T1000 (cell line): Measurements from ENCODE around the gene PSAPL1.

Experiments
- DNase-seq: peaks from one replicate; lab custom pipeline; 2025; ENCODE audit warnings: mixed read lengths; lab: John Stamatoyannopoulos, UW

PSAPL1 gene

DNA sequence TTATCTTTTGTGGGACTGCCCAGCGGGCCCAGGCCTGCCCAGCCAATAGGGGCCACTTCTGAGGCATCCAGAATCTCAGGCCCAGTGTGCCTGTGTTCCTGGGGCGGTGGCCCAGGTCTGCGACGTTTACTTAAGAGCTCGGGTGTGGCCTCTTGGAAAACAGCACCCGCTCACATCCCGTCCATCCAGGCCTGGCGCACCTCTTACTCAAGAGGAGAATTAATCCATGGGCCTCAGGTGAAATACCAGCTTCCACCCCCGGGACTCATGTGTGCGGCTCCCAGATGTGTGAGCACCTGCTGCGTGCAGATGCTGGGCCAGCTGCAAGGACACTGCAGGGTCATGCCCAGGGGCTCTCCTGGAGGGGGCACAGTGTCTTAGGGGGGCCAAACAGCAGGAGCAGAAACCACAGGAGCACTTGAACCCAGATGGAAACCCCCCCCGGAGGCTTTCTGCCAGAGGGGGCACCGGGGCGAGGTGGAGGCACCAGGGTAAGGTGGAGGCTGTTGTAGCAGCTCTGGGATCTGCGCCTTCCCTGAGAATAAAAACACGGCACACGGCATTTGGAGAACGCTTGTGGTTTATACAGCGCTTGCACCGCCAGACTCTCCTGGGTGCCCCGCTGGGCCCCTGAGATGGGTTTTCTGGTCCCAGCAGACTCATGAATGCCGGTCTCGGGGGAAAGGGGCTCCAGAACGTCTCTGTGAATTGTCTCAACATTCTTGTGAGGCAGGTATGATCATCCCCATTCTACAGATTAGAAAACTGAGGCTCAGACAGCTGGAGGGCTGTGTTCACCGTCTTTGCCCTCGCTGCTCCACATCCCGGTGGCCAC lies 2.8 kb downstream of the PSAPL1 start:
- no peak for DNase-seq

DNA sequence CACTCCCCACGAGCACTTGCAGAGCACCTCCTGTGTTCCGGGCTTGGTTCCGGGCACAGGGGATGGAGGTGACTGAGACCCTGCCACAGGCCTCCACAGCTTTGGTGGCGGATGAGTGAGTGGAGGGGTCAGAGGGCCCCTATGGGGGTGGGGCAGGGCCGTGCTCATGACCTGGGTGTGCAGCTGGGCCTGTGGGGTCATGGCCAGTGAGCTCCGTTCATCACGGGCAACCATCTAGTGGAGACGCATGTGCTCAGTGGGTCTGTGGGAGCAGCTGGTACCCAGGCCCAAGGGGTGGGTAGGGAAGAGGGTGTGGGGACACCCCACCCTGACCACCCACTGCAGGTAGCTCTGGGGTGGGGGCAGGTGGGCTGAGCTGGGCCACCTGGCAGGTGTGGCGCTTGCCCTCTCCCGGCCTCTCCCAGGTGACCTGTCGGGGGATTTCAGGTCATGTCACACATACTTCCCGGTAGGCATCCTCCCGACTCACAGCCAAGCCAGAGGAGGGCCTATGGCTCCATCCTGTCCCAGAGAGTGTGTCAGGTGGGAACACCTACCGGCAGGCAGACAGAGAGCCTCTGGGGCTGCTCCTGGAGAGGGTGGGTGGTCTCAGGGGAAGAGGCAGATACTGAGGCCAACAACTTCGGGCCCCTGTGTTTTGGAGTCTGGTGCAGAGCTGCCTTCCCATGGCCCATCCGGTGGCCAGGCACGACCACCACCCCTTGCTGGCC lies 3.6 kb downstream of the PSAPL1 start:
- no peak for DNase-seq

DNA sequence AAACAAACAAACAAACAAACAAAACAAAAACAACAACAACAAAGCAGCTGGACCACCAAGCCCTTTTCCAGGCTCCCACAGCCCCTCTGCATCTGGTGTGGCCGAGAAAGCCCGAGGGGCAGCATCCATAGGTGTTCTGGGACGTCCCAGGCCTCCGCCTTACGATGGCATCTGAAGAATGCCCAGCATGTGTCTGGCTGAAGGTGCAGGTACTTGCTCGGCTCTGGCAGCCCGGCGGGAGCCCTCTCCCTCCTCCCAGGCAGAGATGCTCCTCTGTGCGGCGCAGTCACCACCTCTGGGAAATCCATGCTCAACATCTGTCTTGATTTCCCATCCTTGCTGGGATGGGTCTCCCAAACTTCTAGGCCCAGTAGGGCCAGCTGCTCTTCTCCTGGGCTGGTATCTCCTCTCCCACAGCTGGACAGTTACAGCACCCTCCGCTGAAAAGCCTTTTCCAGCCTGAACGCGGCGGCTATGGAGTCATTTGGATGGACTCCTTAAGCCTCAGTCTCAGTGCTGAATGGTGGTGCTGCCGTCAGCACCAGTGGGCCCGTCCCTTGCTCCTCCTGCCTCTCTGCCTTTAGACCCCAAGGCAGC lies 4.3 kb downstream of the PSAPL1 start:
- no peak for DNase-seq

DNA sequence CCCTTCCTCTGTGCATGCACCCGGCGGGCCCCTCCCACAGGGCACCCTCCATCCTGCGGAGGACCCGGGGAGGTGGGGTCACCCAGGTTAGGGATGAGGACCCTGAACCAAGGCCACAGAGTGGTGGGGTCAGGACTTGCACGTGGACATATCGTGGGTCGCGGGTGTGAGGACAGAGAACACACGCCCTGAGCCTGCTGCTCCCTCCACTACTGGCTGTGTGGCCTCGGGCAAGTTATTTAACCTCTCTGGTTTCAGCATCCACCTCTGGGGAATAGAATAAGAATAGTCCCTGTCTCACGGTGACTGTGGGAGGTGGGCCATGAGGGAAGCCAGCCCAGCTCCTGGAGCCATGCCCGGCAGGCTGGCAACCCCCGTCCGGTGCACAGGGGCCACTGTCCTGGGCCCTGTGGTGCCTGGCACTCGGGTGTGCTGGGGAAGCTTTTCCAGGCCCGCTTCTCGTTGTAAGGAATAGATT lies 5.1 kb downstream of the PSAPL1 start:
- DNase-seq, result no peak

DNA sequence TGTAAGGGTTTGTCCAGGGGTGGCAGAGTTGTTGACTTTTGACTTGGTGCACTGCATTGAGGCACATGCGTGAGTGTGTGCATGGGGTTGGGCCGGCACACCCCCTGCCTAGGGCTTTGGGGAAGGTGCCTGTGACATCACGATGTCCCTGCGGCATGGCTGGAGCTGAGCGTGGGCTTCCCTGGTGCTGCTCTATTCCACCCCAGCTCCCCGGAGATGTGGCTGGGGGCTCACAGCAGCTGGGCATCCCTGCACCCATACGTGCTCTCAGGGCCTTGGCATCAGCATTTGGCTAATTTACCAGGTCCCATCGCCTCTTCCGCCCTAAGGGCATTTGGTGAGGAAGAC lies 5.7 kb downstream of the PSAPL1 start:
- no peak for DNase-seq

DNA sequence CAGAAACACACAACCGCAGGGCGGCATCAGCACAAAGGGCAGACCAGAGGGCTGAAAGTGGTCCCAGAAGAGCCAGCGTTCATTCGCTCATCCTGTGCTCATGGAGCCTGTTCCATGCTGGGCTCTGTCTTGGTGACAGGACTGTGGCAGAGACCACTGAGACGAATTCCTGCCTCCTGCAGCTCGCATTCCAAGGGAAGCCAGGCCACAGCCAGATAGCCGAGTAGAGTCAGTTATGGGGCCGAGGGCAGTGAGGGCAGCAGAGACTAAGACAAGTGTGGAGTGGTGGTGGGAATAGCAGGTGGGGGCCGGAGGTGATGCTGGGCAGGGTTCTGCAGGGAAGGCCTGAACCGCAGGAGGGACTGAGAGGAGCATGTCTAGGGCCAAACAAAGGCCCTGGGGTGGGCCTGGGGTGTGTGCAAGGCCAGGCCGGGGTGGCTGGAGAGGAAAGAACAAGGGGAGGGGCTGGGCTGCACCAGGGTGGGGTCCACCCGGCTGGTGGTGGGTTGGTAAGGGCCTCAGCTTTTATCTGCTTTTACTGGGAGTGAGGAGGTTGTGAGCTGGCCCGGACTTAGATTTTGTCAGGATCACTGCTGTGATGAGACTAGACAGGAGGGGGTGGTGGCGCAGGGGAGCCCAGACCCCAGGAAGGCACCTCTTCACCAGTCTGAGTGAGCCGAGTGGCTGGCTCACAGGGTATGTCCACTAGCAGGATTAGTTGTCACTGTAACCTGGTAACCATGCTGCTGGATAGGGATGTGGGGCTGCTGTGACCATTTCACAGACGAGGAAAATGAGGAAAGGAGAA lies 6.3 kb downstream of the PSAPL1 start:
- no peak for DNase-seq

DNA sequence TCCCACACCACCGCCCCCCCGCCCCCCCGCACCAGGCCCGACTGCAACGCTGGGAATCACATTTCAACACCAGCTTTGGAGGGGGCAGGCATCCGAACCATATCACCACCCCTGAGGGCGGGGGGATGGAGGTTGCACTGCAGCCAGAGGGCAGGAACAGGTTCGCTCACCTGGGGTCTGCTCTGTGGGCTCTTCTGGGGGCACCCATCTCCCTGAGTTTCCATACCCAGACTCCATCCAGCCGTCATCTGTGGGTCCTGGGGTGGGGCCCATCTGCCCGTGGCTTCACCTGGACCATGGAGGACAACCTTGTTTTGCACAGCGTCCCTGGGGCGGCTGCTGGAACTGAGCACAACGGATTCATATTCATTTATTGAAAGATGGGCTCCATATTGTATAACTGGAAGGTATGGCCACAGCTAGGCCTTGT lies 6.9 kb downstream of the PSAPL1 start:
- no peak for DNase-seq

DNA sequence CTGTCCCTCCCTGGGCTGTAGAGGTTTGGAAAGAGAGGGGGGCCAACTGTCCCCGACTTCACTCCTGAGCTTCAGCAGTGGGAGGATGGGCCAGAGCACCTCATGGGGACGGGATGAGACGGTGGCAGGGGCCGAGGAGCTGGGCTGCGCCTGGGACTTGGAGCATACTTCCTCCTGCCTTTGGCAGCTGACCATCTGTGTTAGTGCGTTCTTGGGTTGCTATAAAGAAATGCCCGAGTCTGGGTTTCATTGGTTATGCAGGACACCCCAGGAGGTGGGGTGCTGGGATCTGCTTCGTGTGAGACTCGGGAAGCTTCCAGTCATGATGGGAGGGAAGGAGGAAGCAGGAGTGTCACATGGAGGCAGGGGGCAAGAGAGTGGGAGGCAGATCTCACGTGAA lies 7.4 kb downstream of the PSAPL1 start:
- DNase-seq, result no peak

DNA sequence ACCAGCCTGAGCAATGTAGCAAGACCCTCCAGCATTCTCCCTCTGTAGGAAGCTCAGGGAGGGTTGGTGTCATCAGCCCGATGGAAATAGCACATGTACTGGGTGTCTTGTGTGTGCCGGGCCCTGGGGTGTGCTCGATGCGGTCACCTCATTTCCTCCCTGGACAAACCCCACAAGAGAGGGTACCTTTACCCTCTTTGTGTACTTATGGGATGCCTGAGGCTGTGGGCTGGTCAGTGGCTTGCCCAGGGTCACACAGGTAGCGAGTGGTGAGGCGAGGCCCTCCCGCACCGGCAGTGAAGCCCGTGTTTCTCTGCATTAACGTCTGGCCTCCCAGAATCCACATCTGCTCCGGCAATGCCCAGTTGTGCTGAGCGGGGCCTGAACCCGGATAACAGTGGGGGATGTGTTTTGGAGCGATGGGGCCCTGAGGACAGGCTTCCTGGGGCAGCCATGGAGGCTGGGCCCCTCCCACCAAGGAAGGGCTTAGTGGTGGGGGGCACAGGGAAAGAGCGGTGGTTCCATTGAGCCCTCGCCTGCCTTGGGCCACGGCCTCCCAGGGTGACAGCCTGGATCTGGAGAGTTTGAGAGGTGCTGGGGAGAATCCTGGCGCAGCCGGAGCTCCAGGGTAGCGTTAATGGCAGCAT lies 8.1 kb downstream of the PSAPL1 start:
- DNase-seq, result no peak

DNA sequence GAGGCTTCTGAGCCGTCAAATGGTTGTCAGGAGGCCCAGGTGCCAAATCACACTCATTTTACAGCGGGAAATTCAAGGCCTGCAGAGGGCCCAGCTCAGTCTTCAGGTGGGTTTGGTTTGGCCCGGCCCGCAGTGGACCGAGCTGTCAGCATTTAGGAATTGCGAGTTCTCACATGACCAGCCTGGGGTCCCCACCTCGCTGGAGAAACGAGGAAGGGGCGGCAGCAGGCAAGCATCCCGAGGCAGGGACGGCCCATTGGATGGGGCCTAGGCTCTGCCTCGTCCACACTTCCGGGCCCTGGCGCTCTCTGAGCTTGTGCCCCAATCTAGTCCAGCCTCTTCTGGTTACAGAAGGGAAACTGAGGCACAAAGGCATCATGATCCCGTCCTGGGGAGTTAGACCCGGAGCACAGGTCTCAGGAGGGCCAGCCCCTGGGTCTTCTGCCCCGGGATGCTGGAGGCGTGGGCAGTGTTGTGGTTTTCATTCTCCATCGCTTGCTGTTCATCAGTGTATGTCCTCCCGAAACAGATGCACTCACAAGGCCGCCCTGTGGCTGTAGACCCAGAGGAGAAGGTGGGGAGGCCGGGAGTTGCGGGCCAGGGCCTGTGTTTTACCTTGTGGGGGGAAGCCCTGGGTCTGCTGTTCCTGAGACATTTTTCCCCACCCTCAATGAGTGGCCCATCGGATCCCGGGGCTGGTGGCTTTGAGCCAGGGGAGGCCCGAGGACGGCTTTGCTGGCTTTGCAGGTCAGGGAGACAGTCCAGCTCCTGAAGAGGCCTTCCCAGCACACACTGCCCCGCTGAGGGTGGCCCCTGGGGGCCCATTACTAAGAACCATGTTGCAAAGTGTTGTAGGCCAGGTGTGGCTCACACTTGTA lies 8.9 kb downstream of the PSAPL1 start:
- DNase-seq, result no peak

DNA sequence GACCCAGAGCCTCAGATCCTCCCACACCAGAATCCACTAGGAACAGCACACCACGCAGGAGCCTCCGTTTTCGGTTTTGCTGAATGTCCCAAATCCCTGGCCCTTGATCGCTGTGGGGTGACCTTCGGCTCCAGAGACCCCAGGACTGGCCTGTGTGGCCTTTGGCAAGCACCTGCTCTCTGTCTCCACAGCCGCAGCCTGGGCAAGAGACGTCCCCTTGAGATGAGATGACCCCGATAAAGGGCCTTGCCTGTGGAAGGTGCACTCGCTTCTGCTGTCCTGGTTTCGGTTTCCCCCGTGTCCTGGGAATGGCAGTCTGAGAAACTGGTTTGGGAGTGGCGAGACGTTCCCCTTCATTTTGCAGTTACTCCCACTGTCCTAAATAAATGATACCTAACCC lies 9.6 kb downstream of the PSAPL1 start:
- DNase-seq, result no peak

DNA sequence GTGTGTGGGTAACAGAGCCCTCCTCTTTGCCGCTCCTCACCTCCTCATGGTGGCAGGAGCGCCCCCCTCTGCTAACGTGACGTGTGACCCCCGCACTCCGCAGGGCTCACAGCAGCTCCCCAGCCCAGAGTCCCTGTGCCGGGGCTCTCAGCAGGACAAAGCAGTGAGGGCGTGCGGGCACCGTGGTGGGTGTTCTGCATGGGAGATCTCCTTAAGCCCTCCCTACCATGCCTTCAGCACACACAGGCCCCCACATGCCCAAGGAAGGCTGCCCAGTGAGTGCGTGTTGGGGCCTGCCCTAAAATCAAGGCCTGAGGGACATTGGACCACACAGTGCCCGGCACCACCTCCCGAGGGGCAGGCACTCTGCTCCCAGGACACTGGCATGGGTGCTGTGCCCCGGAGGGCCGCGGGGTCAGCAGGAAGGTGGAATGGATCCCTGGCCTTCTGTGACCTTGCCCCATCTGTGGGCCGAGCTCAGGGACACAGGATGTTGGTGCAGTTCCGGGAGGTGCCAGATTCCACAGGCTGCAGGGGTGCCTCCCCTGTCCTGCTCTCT lies 10.1 kb downstream of the PSAPL1 start:
- no peak for DNase-seq

DNA sequence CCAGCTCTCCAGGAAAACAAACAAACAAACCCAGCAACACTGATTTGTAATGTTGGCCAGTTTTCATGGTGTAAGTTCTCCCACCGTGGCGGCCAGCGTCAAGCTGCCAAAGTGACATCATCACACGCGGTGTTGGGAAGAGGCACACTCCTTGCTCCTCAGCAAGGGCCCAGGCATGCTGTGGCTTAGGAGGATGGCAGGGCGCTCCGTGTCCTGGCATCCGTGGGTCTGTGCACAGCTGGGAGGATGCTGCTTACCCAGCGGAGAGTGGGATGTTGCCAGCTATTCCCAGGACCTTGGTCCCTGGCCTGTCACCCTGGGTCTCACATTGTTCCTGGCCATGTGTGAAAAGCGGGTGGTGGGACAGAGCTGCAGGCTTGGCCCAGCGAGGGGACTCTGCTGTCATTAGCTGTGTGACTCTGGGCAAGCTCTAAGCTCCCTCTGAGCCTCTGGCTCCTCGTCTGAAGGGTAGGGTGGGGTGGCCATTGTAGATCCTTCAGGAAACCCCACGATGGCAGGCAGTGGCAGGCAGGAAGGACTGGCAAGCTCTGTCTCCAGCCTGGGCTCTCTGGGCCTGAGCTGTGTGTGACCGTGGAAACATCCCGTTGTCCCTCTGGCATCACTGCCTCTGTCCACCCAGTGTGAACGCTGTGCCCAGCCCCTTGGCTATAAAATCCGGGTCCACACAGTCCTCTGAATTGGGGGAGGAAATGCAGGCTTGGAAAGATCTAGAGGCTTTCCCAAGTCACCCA lies 10.8 kb downstream of the PSAPL1 start:
- no peak for DNase-seq

DNA sequence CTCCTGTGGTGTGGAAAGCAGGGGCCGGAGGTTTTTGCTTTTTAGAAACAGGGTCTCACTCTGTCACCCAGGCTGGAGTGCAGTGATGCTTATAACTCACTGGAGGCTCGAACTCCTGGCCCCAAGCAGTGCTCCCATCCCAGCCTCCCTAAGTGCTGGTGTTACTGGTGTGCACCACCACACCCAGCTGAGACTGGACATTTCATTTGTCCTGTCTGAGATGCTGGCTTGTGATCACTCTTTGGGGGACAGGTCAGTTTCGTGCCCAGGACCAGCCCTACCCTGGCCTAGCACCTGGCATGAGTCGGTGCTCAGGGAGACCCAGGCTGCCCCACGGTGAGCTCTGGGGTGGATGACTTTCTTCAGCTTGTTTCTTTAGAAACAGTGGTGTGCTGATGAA lies 11.3 kb downstream of the PSAPL1 start:
- DNase-seq, result no peak

DNA sequence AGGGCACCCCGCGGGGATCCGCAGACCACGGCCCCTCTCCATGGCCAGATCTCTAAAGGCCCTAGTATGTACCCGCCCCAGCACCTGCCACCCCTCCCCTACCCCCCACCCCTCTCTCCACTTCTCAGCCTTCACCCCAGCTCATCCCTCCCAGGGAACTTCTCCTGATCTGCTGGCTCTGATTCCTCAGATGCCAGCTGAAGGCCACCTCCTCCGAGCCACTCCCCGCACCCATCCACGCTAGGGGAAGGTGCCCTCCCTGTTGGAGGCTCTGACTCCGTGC lies 11.9 kb downstream of the PSAPL1 start:
- no peak for DNase-seq

DNA sequence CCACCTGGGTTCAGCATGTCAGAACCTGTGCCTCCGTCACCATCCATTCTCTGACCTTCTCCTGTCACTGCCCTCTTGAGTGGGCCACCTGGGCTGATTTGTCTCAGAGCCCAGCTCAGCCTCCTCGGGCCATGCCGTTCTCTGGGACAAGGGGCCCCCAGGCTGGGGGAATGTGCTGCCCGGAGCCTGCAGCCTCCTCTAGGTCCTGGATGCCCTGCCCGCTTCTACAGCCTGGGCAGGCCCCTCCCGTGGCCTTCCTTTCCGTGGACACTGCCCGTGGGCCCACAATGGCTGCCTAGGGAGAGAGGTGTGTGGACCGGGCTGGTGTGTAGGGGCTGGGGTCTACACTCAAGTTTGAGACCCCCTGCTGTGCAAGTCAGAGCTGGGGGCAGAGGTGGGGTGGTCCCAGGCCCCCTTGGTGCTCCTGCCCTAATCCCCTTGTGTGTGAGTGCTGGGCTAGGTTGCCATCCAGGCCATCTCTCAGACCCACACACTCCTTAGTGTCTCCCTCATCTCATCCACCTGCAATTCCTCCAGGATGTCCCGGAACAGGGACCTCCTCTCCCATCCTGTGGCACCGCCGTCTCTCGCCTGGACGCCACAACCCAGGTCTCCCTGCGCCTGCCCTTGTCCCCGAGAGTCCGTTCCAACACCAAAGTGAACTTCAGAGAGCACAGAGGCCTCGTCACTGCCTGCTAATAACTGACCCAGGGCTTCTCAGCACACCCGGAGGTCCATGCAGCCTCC lies 12.4 kb downstream of the PSAPL1 start:
- DNase-seq, result no peak

DNA sequence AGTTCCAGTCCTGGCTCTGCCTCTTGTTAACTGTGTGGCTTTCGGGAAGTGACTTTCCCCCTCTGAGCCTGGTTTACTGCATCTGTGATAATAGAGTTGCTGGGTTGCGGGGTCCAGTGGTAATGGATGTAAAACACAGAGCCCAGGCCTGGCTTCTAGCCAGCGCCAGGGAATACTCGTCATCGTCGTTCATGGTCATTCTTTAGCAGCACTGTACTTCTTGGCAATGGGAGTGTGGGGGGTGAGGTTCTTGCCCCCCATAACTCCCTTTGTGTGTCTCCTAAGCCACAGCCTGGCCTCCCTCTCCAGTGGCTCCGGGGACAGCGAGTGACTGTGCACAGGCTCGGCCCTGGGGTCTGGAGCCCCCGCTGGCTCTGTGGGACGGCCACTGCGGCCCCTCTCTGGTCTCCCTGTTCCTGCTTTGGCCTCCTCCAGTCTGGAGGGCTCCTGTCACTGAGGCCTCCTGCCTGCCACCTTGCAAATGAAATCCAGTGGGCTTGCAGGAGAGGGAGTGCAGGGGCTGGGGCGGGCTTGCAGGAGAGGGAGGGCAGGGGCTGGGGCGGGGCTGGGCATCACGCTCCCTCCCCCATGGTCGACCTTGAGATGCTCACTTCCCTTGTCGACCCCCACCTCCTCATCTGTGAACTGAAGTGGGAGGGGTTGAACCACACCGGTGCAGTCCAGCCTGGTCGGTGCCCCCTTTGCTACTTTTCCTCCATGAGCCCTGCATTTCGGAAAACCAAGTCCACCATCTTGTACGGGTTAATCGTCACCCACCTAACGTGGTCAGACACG lies 13.2 kb downstream of the PSAPL1 start:
- DNase-seq, result no peak

DNA sequence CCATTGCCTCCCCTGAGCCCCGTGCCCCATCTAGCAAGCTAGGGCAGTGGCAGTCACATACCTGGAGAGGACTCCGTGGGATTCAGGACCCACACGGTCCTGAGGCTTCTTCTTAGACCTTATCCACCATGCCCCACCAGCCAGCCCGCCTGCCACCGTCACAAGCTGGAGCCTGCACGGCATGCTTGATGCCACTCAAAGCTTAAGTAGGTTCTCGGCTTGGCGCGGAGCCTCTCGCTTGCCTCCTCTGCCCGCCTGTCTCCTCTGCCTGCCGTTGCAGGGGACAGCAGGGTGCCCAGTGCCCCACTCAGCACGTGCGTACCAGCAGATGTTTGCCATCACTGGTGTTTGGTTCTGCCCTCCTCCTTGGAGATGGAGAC lies 14.1 kb downstream of the PSAPL1 start:
- DNase-seq, result no peak
